BJ (cell line): Measurements from ENCODE around the gene GAPT. TPM values are rescaled to one million over a fixed set of nuclear protein-coding genes. Genes with fewer than 3 reads are reported as not detected.
A peak's percentile ranks its signal among the peaks of the same experiment; 100 is the strongest.

Experiments
- CTCF ChIA-PET: fragments of 350-600 bp; formaldehyde crosslinking; extraction: SDS; loops from one replicate; lab custom pipeline; 2021; ENCODE audit warnings: antibody characterized with exemption, inconsistent platforms; lab: Yijun Ruan, JAX
- POLR2A ChIA-PET: fragments of 300-600 bp; sonication (Branson Sonifier 250); formaldehyde crosslinking; extraction: SDS; loops from one replicate; lab custom pipeline; 2021; ENCODE audit warnings: antibody characterized with exemption; lab: Charles Lee
- DNase-seq: peaks from one replicate; pipeline ENCODE4 v3.0.0-alpha.2; 2011; ENCODE audit warnings: low read depth
- H3K27me3 ChIP-seq: 2 replicates; pipeline ENCODE4 v1.6.0; 2011; ENCODE audit warnings: low read length; ENCODE audit not compliant: control insufficient read depth, insufficient read depth
- H3K36me3 ChIP-seq: 2 replicates; pipeline ENCODE4 v1.5.1; 2011; ENCODE audit warnings: low read length; ENCODE audit not compliant: control insufficient read depth, insufficient read depth
- H3K4me3 ChIP-seq: 2 replicates; pipeline ENCODE4 v1.5.1; 2011; ENCODE audit warnings: low read depth, mild to moderate bottlenecking, control low read depth, low read length
- polyA plus RNA-seq: library from polyadenylated mRNA; depleted of rRNA; stranded (reverse); fragments of >200 nt; gene quantifications from 2 replicates; pipeline ENCODE4 v1.2.3, GENCODE V29; 2011
- TF ChIP-seq, protein P1 (sequence below): IDR thresholded peaks from 2 replicates; pipeline ENCODE4 v1.5.1; 2011; ENCODE audit warnings: low read depth, mild to moderate bottlenecking, control low read depth, inconsistent platforms, low read length, moderate library complexity; ENCODE audit not compliant: insufficient read depth

Gene GAPT
- polyA plus RNA-seq, 1 experiment = not detected

DNA sequence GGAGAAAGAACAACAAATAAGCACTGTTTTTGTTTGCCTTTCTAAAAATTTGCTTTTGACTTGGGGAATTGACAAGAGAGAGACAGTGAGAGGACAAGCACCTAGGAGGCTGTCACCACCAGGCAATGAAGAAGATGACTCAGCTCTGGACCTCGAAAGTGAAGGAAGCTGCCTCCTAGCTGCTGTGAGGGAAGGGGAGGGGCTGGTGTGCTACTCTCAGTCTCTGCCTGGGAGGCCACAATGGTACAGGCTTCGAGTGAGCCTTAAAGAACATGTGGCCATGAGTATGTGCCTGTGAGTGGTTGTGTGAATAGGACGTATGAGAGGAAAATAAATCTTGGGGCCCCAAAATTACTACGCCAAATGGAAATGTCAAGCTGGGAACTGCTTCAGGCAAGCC, 24.3 kb upstream of the GAPT start:
- TF ChIP-seq, protein P1, sequence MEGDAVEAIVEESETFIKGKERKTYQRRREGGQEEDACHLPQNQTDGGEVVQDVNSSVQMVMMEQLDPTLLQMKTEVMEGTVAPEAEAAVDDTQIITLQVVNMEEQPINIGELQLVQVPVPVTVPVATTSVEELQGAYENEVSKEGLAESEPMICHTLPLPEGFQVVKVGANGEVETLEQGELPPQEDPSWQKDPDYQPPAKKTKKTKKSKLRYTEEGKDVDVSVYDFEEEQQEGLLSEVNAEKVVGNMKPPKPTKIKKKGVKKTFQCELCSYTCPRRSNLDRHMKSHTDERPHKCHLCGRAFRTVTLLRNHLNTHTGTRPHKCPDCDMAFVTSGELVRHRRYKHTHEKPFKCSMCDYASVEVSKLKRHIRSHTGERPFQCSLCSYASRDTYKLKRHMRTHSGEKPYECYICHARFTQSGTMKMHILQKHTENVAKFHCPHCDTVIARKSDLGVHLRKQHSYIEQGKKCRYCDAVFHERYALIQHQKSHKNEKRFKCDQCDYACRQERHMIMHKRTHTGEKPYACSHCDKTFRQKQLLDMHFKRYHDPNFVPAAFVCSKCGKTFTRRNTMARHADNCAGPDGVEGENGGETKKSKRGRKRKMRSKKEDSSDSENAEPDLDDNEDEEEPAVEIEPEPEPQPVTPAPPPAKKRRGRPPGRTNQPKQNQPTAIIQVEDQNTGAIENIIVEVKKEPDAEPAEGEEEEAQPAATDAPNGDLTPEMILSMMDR = peak; percentile 35; the same call in 1 of the 2 replicates
- no peak for DNase-seq
- no peak overlapping the region for H3K4me3 ChIP-seq
- no peaks in the 10 kb centered on the region for H3K36me3 ChIP-seq
- CTCF ChIA-PET = interaction anchor here (0.7 to 2.1 kb wide), 3 partner anchors 543 to 1169 kb away, joined by 3 to 7 read pairs (median 4); no protein-coding TSS in a partner anchor
- POLR2A ChIA-PET = interaction anchor here (0.6 kb wide), 1 partner anchor 241 kb away, joined by 5 read pairs; no protein-coding TSS in a partner anchor
- H3K27me3 ChIP-seq = no peaks in the 10 kb centered on the region

DNA sequence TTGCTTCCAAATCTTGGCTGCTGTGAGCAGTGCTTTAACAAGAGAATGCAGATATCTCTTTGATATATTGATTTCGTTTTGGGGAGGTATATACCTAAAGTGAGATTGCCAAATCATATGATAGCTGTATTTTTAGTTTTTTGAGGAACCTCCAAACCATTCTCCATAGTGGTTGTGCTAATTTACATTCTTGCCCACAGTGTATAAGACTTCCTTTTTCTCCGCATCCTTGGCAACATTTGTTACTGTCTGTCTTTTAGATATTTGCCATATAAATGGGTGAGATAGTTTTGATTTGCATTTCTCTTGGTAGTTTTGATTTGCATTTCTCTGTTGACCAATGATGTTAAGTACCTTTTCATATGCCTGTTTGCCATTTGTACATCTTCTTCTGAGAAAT, 21.3 kb upstream of the GAPT start:
- H3K27me3 ChIP-seq = no peaks in the 10 kb centered on the region
- H3K36me3 ChIP-seq = no peaks in the 10 kb centered on the region
- ChIA-PET CTCF (no interaction called here), POLR2A (no interaction called here)
- no peak for DNase-seq
- TF ChIP-seq, protein P1 = no peak
- H3K4me3 ChIP-seq = no peak overlapping the region

DNA sequence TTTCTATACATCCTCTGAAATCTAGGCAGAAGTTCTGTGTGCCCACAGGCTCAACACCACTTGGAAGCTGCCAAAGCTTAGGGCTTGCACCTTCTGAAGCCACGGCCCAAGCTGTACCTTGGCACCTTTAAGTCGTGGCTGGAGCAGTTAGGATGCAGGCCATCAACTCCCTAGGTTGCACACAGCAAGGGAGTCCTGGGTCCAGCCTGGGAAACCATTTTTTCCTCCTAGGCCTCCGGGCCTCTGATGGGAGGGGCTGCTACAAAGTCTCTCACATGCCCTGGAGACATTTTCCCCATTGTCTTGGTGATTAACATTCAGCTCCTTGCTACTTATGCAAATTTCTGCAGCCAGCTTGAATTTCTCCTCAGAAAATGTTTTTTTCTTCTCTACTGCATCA, 15.8 kb upstream of the GAPT start:
- DNase-seq = no peak
- CTCF ChIA-PET = interaction anchor here (0.6 to 1.1 kb wide), 2 partner anchors 14 to 984 kb away, joined by 3 read pairs; no protein-coding TSS in a partner anchor
- POLR2A ChIA-PET = no interaction called here
- TF ChIP-seq, protein P1 = no peak
- Histone ChIP-seq H3K27me3 (peaks cover 3% of the 10 kb centered on the region; the same call in 1 of the 2 replicates), H3K36me3 (no peaks in the 10 kb centered on the region), H3K4me3 (no peak overlapping the region)

DNA sequence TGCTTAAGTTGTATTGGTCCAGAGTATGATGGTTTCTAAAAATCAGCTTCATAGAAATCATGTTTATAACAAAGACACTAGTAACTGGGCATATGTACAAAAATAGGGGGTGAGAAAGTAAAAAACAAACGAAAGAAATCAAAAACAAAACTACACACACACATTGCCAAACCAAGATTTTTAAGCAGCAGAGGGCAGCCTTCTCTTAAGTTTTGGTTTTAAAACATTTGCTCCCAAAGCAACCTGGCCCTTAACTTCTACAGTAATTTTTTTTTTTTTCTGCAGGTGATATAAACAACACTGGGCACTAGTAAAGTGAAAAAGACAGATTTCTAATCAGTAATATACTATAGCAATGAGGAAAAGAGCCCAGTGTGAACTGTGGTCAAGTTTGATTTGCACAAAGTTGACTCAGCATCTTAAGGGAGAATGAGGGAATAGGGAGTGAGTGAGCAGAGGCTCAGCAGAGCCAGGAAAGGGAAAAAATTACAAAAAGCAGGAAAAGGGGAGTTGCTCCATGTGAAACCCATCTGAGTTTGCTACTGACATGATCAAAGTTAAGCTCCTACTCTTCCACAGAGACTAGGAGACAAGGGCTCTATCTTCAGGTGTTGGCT, 13.4 kb upstream of the GAPT start:
- Histone ChIP-seq H3K36me3 (no peaks in the 10 kb centered on the region), H3K4me3 (no peak overlapping the region), H3K27me3 (peaks cover 3% of the 10 kb centered on the region; the same call in 1 of the 2 replicates)
- TF ChIP-seq, protein P1 = no peak
- no peak for DNase-seq
- ChIA-PET CTCF (interaction anchor here (1.1 kb wide), 1 partner anchor 372 kb away, joined by 5 read pairs; no protein-coding TSS in a partner anchor), POLR2A (no interaction called here)

DNA sequence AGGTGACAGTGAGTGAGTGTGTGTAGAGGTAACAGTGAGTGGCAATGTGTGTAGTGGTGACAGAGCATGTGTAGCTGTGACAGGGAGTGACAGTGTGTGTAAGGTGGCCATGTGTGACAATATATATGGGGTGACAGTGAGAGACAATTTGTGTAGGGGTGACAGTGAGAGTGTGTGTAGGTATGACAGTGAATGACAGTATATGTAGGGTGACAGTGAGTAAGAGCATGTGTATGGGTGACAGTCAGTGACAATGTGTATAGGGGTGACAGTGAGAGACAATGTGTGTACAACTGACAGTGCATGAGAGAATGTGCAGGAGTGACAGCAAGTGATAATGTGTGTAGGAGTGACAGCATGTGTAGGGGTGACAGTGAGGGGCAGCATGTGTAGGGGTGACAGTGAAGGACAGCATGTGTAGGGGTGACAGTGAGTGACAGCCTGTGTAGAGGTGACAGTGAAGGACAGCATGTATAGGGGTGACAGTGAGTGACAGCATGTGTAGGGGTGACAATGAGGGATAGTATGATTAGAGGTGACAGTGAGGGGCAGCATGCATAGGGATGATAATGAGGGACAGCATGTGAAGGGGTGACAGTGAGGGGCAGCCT, 10.1 kb upstream of the GAPT start:
- peaks cover 3% of the 10 kb centered on the region; the same call in 1 of the 2 replicates for H3K27me3 ChIP-seq
- TF ChIP-seq, protein P1 = no peak
- no peaks in the 10 kb centered on the region for H3K36me3 ChIP-seq
- ChIA-PET CTCF (no interaction called here), POLR2A (no interaction called here)
- DNase-seq = no peak
- H3K4me3 ChIP-seq = no peak overlapping the region
